H1 (cell line): Measurements from ENCODE around the gene ANKRD65. TPM values are rescaled to one million over a fixed set of nuclear protein-coding genes. Genes with fewer than 3 reads are reported as not detected.

Experiments used
- CBX5 ChIP-seq: fragments of 300-800, 300-1000 bp; sonication (generic); IDR thresholded peaks from 2 replicates; pipeline ENCODE4 v1.7.1; 2016; ENCODE audit warnings: antibody characterized with exemption, low read length, low read depth
- polyA plus RNA-seq, 7 experiments: library from polyadenylated mRNA; depleted of rRNA in 3 of 7; stranded (reverse) in 5 of 7; unstranded in 2 of 7; fragments of >200 nt in 5 of 7; fragments of 200-250 nt in 2 of 7; gene quantifications; 1 replicate in 5 of 7; 2 replicates in 1 of 7; 4 replicates in 1 of 7; pipeline versions ENCODE4 v1.2.1 to v1.2.3, GENCODE V29; 2011 to 2013; ENCODE audit warnings: missing spikeins in 2 of 7, mixed read lengths in 2 of 7
- total RNA-seq: library from RNA; stranded (reverse); fragmentation: NEBNext Ultra II Directional; extraction: Animal tissue kit (Norgen Biotek cat#: 25700); gene quantifications from 2 replicates; pipeline ENCODE4 v1.2.1, GENCODE V29; 2021
- TF ChIP-seq, protein P1 (sequence below): IDR thresholded peaks from 2 replicates; pipeline ENCODE4 v1.6.1; 2012; ENCODE audit warnings: inconsistent platforms

ANKRD65 gene
- total and polyA plus RNA-seq, 2 of the 8 experiments (the other 6 are each of a cell fraction or from before 2014, with no cell fraction given) = 1.8 to 2.0 TPM

DNA sequence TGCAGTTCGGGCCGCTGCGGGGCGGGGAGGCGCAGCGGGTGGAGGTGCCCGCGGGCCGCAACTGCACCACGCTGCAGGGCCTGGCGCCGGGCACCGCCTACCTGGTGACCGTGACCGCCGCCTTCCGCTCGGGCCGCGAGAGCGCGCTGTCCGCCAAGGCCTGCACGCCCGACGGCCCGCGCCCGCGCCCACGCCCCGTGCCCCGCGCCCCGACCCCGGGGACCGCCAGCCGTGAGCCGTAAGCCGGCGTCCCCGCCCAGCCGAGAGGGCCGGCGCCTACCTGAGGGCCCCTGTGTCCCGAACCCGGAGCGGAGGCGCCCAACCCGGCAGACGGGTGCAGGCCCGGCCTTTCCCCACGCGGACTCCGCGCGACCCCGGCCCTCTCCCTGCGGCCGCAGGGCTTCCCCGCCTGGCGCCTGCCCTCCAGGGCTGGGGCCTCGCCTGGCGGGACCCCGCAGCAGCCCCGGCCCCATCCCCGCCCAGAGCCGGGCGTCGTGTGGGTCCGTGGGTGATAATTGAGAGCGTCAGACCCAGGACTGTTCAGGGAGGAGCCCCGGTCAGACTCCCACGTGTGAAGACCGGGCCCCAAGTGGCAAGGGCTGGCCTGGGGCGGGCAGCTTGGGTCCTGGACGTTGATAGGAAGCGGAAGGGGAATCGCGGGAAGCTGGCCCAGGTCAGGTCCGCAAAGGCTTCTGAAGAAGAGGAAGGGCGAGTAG, 18.6 kb upstream of the ANKRD65 start (continued):
- TF ChIP-seq, protein P1, sequence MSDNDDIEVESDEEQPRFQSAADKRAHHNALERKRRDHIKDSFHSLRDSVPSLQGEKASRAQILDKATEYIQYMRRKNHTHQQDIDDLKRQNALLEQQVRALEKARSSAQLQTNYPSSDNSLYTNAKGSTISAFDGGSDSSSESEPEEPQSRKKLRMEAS = no peak
- TF ChIP-seq CBX5 = no peak
